Caco-2 (cell line): ENCODE results near the gene POM121C. TPM values are rescaled to one million over a fixed set of nuclear protein-coding genes. Genes with fewer than 3 reads are reported as not detected.
"Not testable (repeated sequence)": the region's sequence is repeated elsewhere in the genome, so short reads cannot be mapped to it uniquely, and the experiment has no call there.

Source experiments
- Bru-seq: library from RNA; stranded (reverse); fragments of 400-500 nt; gene quantifications from one replicate; lab custom pipeline; 2021; lab: Mats Ljungman, UMichigan
- BruChase-seq, 2 experiments: library from RNA; stranded (reverse); fragments of 400-500 nt; gene quantifications; one replicate each; lab custom pipeline; 2021; lab: Mats Ljungman, UMichigan
- BruUV-seq: library from RNA; stranded (reverse); fragments of 400-500 nt; replicated peaks from 2 replicates; lab custom pipeline; 2021; lab: Mats Ljungman, UMichigan
- CTCF ChIA-PET: fragments of 300-600 bp; sonication (Branson Sonifier 250); formaldehyde crosslinking; loops from one replicate; lab custom pipeline; 2022; ENCODE audit warnings: antibody characterized with exemption; lab: Charles Lee
- POLR2A ChIA-PET: fragments of 300-600 bp; sonication (Branson Sonifier 250); formaldehyde crosslinking; loops from one replicate; lab custom pipeline; 2022; ENCODE audit warnings: antibody characterized with exemption; lab: Charles Lee
- DNase-seq, 2 experiments: peaks; one replicate each; pipeline versions ENCODE4 v3.0.0 to v3.0.0-alpha.2; 2020 to 2022
- H3K27me3 ChIP-seq: replicated peaks from 2 replicates; pipeline ENCODE4 v1.6.0; 2011; ENCODE audit warnings: low read length; ENCODE audit not compliant: control insufficient read depth, insufficient read depth
- H3K36me3 ChIP-seq: 2 replicates; pipeline ENCODE4 v1.5.1; 2011; ENCODE audit warnings: low read length; ENCODE audit not compliant: control insufficient read depth, insufficient read depth
- H3K4me1 ChIP-seq: fragments of 250-450 bp; sonication (Bioruptor Pico); 2 replicates; pipeline ENCODE4 v1.5.1; 2020; ENCODE audit warnings: mild to moderate bottlenecking
- H3K4me3 ChIP-seq: 2 replicates; pipeline ENCODE4 v1.5.1; 2011; ENCODE audit warnings: low read depth, mild to moderate bottlenecking, control low read depth, low read length
- H3K9me3 ChIP-seq: fragments of 250-450 bp; sonication (Bioruptor Pico); 2 replicates; pipeline ENCODE4 v1.5.1; 2020; ENCODE audit warnings: mild to moderate bottlenecking, moderate library complexity
- H3K27ac Mint-ChIP-seq: one replicate; pipeline ENCODE4 v1.8.0; 2022; ENCODE audit warnings: mixed read lengths; ENCODE audit not compliant: unreplicated experiment
- H3K27me3 Mint-ChIP-seq: one replicate; pipeline ENCODE4 v1.8.0; 2022; ENCODE audit warnings: mixed read lengths; ENCODE audit not compliant: insufficient read depth, unreplicated experiment
- H3K36me3 Mint-ChIP-seq: one replicate; pipeline ENCODE4 v1.8.0; 2022; ENCODE audit warnings: mild to moderate bottlenecking, mixed read lengths; ENCODE audit not compliant: insufficient read depth, unreplicated experiment
- H3K4me1 Mint-ChIP-seq: one replicate; pipeline ENCODE4 v1.8.0; 2022; ENCODE audit warnings: low read depth, mixed read lengths; ENCODE audit not compliant: unreplicated experiment
- H3K4me3 Mint-ChIP-seq: one replicate; pipeline ENCODE4 v1.8.0; 2022; ENCODE audit warnings: mild to moderate bottlenecking, moderate library complexity, mixed read lengths; ENCODE audit not compliant: unreplicated experiment
- H3K9me3 Mint-ChIP-seq: one replicate; pipeline ENCODE4 v1.8.0; 2022; ENCODE audit warnings: mixed read lengths; ENCODE audit not compliant: unreplicated experiment
- CTCF ChIP-seq, 2 experiments: fragments of 200-600 bp in 1 of 2; IDR thresholded peaks; 1 replicate in 1 of 2; 2 replicates in 1 of 2; pipeline versions ENCODE4 v1.5.1 to v1.8.0; 2011 to 2022; ENCODE audit warnings: antibody characterized with exemption in 1 of 2, control low read depth in 1 of 2, inconsistent platforms in 1 of 2, low read depth in 1 of 2, low read length in 1 of 2, mild to moderate bottlenecking in 1 of 2, moderate library complexity in 1 of 2; ENCODE audit not compliant: insufficient read depth in 1 of 2, severe bottlenecking in 1 of 2, unreplicated experiment in 1 of 2
- intact Hi-C: fragments of 100-400 bp; cut with micrococcal nuclease; formaldehyde crosslinking; loops from one replicate; pipeline ENCODE4 v1.10.0; 2022; ENCODE audit not compliant: unreplicated experiment
- long read RNA-seq: library from polyadenylated mRNA; stranded (forward); transcript quantifications from one replicate; pipeline ENCODE4 v2.0.0, GENCODE V29; 2022
- total RNA-seq: library from RNA; stranded (reverse); gene quantifications from 2 replicates; pipeline ENCODE4 v1.2.3, GENCODE V29; 2022

Gene POM121C
- total RNA-seq (68.9 and 74.6 TPM in 2 replicates), Bru-seq, nascent RNA (percentile 79 among the genes with signal in this experiment), BruChase-seq, experiment 1, labeled RNA remaining after a 2-hour chase (percentile 84 among the genes with signal in this experiment), BruChase-seq, experiment 2, labeled RNA remaining after a 6-hour chase (percentile 87 among the genes with signal in this experiment)
- long read RNA-seq, full-length matches to known transcripts: 1 of 98 reads
- long read RNA-seq, partial matches to known transcripts: 87 of 98 reads
- long read RNA-seq, other reads (novel, unspliced or antisense): 10 of 98 reads

GRCh38 chr7:75485979-75486643 lies at the start of gene POM121C:
Gene POM121C, minus strand, starts transcription at chr7:75486299. Its CDS starts 44,803 bp downstream, at chr7:75441496.
- H3K9me3 Mint-ChIP-seq, H3K4me1 Mint-ChIP-seq, BruUV-seq, CTCF ChIA-PET, H3K27me3 Mint-ChIP-seq, H3K27me3 ChIP-seq, H3K36me3 ChIP-seq, H3K9me3 ChIP-seq, H3K4me1 ChIP-seq: not testable (repeated sequence)
- intact Hi-C loops: loop anchor here (1.0 kb wide), 1 partner anchor 42 kb away; no protein-coding TSS in a partner anchor
- Mint-ChIP-seq H3K27ac (peak within 1 kb of the TSS; percentile 86), H3K36me3 (peaks cover 36% of the 10 kb centered on the region), H3K4me3 (peak within 1 kb of the TSS; percentile 97)
- POLR2A ChIA-PET: interaction anchor here (0.6 kb wide), 1 partner anchor 1908 kb away, joined by 5 read pairs; the partner anchor contains the start of gene TBL2
- DNase-seq: peak; percentile 92 to 94
- H3K4me3 ChIP-seq: peak within 1 kb of the TSS; percentile 62

GRCh38 chr7:75534727-75535307 lies 48.7 kb upstream of the POM121C start:
- Mint-ChIP-seq H3K36me3 (no peaks in the 10 kb centered on the region), H3K4me3 (no peak overlapping the region), H3K9me3 (no peaks in the 10 kb centered on the region), H3K27ac (no peak overlapping the region), H3K27me3 (no peaks in the 10 kb centered on the region), H3K4me1 (peaks cover 7% of the 10 kb centered on the region)
- Histone ChIP-seq H3K4me3 (no peak overlapping the region), H3K4me1 (no peaks in the 10 kb centered on the region), H3K9me3 (no peaks in the 10 kb centered on the region), H3K36me3 (no peaks in the 10 kb centered on the region), H3K27me3 (no peaks in the 10 kb centered on the region)
- POLR2A ChIA-PET: no interaction called here
- BruUV-seq: TSS peak; percentile 21
- CTCF ChIA-PET: interaction anchor here (0.6 kb wide), 1 partner anchor 9 kb away, joined by 7 read pairs; no protein-coding TSS in a partner anchor
- no peak for TF ChIP-seq CTCF (IDR thresholded peaks at IDR 0.05; ENCODE audit: insufficient read depth in 1 of 2, low read depth in 1 of 2, low read length in 1 of 2, severe bottlenecking in 1 of 2, unreplicated experiment in 1 of 2)
- DNase-seq: no peak
- intact Hi-C loops: no loop called here

GRCh38 chr7:75533926-75534325 lies 47.8 kb upstream of the POM121C start:
- H3K27ac Mint-ChIP-seq: no peak overlapping the region

More at GRCh38 chr7:75533926-75534325, 47.8 kb upstream of the POM121C start:
- H3K9me3 ChIP-seq: no peaks in the 10 kb centered on the region
- Mint-ChIP-seq H3K9me3 (no peaks in the 10 kb centered on the region), H3K36me3 (no peaks in the 10 kb centered on the region), H3K4me3 (no peak overlapping the region), H3K27me3 (no peaks in the 10 kb centered on the region), H3K4me1 (peaks cover 7% of the 10 kb centered on the region)
- POLR2A ChIA-PET: no interaction called here
- H3K4me1 ChIP-seq: no peaks in the 10 kb centered on the region
- TF ChIP-seq CTCF (IDR thresholded peaks at IDR 0.05; ENCODE audit: insufficient read depth in 1 of 2, low read depth in 1 of 2, low read length in 1 of 2, severe bottlenecking in 1 of 2, unreplicated experiment in 1 of 2): no peak
- intact Hi-C loops: no loop called here
- DNase-seq: no peak
- H3K36me3 ChIP-seq: no peaks in the 10 kb centered on the region
- CTCF ChIA-PET: no interaction called here
- no peaks in the 10 kb centered on the region for H3K27me3 ChIP-seq
- H3K4me3 ChIP-seq: no peak overlapping the region
- BruUV-seq: no TSS peak
